HG02981 (cell line): Measurements from ENCODE around the gene HCK.

ENCODE experiments used
- ATAC-seq: cut with Tn5 transposase; IDR thresholded peaks from one replicate; pipeline ENCODE4 v1.9.1; 2021; ENCODE audit warnings: mild to moderate bottlenecking, moderate library complexity; ENCODE audit not compliant: unreplicated experiment

The HCK gene

GRCh38 chr20:32052090-32052777 is at the start of gene HCK:
Gene HCK, plus strand, starts transcription at chr20:32052242.
- ATAC-seq = no peak

GRCh38 chr20:32003325-32003724 is 48.7 kb upstream of the HCK start:
- no peak for ATAC-seq

- ATAC-seq = no peak
Observed at GRCh38 chr20:32004963-32005362, 47.1 kb upstream of the HCK start.

- no peak for ATAC-seq
Observed at GRCh38 chr20:32006053-32006452, 46.0 kb upstream of the HCK start.

GRCh38 chr20:32006841-32007786 is 44.9 kb upstream of the HCK start:
- no peak for ATAC-seq

- no peak for ATAC-seq
Observed at GRCh38 chr20:32007787-32008616, 44.0 kb upstream of the HCK start.

GRCh38 chr20:32009564-32009963 is 42.5 kb upstream of the HCK start:
- no peak for ATAC-seq

GRCh38 chr20:32010101-32010500 is 41.9 kb upstream of the HCK start, which contains the start of gene CCM2L:
Gene CCM2L, plus strand, starts transcription at chr20:32010438. Its CDS starts 17 bp downstream, at chr20:32010455.
- no peak for ATAC-seq

- ATAC-seq = no peak
Observed at GRCh38 chr20:32010666-32011065, 41.4 kb upstream of the HCK start.

GRCh38 chr20:32012159-32012688 is 39.8 kb upstream of the HCK start:
- ATAC-seq = no peak

GRCh38 chr20:32013326-32013725 is 38.7 kb upstream of the HCK start:
- ATAC-seq = no peak

- ATAC-seq = no peak
Observed at GRCh38 chr20:32017711-32018251, 34.3 kb upstream of the HCK start.

- ATAC-seq = no peak
Observed at GRCh38 chr20:32018269-32019155, 33.5 kb upstream of the HCK start.

- ATAC-seq = no peak
Observed at GRCh38 chr20:32019156-32019510, 32.9 kb upstream of the HCK start.

GRCh38 chr20:32019563-32020463 is 32.2 kb upstream of the HCK start:
- no peak for ATAC-seq

GRCh38 chr20:32021091-32021490 is 31.0 kb upstream of the HCK start:
- no peak for ATAC-seq

GRCh38 chr20:32024683-32025295 is 27.3 kb upstream of the HCK start:
- ATAC-seq = no peak

GRCh38 chr20:32027643-32028042 is 24.4 kb upstream of the HCK start:
- ATAC-seq = no peak
